GM08714 (cell line): ENCODE data around the gene DGKI.

Experiments used
- H3K4me3 ChIP-seq: fragments of 200-500 bp; sonication (Bioruptor generic); 2 replicates; pipeline ENCODE4 v1.5.1; 2014; ENCODE audit warnings: mild to moderate bottlenecking, low read length, inconsistent platforms
- ZNF274 ChIP-seq: IDR thresholded peaks from 2 replicates; pipeline ENCODE4 v1.6.1; 2012; ENCODE audit warnings: mild to moderate bottlenecking, low read depth, low read length

Gene DGKI

GRCh38 chr7:137674551-137675409 lies 172.0 kb downstream of the DGKI start:
- H3K4me3 ChIP-seq = no peak overlapping the region
- no peak for TF ChIP-seq ZNF274

- TF ChIP-seq ZNF274 = no peak
- H3K4me3 ChIP-seq = no peak overlapping the region
These were observed 172.7 kb downstream of the DGKI start for GRCh38 chr7:137674048-137674447.

GRCh38 chr7:137671920-137672319 lies 174.9 kb downstream of the DGKI start:
- H3K4me3 ChIP-seq = no peak overlapping the region
- TF ChIP-seq ZNF274 = no peak

DNA sequence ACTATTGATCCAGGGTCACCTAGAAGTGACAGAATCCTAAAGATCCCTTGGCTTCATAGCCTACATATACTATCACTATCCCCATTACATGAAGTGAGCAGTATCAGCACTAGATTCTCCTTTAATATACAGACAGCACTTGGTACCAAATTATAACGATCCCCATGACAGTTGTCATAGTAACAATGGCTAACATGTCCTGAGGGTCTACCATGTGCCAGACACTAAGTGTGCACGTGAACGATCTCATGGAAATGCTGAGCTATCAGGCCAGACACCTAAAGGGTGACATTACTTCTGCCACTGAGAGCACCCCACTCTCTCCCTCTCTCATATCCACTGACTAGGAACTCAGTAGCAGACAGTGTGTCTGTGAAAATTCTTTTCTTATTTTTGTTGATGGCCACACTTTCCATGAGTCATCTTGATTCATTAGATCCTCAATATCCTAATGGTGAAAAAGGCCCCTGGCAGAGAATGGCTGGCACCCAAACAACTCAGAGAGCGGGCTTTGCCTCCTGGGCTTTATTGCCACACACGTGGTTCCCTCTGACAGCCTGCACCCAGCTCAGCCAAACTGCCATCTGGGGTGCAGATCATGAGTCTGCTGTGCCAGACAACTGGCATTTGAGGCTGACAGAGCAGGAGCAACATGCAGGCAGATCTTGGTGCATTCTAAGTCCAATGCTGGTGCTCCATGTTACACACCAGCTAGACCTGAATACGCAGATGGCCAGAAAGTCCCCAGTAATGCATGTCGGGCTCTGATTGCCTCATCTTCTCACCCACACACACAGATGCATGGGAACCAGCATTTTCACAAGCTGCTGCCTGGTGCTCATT lies 176.3 kb downstream of the DGKI start:
- H3K4me3 ChIP-seq = no peak overlapping the region
- TF ChIP-seq ZNF274 = no peak

- no peak overlapping the region for H3K4me3 ChIP-seq
- no peak for TF ChIP-seq ZNF274
These were observed 177.1 kb downstream of the DGKI start for GRCh38 chr7:137669706-137670105.

GRCh38 chr7:137668404-137668803 lies 178.4 kb downstream of the DGKI start:
- no peak overlapping the region for H3K4me3 ChIP-seq
- TF ChIP-seq ZNF274 = no peak

DNA sequence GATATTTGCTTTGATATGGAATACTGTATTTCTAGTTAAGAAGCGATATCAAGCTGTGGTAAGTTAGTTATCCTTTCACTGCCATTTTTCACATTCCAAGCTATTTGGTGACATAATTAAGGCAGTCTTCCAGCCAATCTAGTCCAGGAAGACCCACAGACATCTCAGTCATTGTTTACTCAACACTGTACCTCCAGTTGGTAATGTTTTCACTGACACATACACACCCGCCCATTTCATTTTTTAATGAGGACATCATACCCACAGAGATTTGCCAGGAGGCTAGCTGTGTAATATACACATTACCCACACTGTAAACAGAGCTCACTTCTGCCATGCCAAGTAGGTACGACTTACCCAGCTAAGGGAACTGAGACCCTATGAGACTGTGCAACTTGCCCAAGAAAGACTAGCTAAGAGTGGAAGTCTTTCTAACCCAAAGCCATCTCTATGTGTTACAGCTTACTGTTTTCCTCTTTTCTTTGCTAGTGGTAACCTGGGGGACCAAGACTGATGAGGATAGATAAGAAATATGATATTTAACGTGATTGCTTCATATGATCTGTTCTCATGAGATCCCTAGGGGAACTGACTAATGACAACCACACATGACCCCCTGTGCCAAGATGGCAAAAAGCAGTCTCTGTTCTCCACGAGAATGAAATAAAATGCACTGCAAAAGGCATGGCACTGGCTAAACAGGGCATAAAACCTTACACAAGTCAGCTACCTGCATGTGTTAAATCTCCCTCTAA lies 179.0 kb downstream of the DGKI start:
- no peak overlapping the region for H3K4me3 ChIP-seq
- TF ChIP-seq ZNF274 = no peak

- no peak overlapping the region for H3K4me3 ChIP-seq
- TF ChIP-seq ZNF274 = no peak
These were observed 181.9 kb downstream of the DGKI start for GRCh38 chr7:137664846-137665245.

DNA sequence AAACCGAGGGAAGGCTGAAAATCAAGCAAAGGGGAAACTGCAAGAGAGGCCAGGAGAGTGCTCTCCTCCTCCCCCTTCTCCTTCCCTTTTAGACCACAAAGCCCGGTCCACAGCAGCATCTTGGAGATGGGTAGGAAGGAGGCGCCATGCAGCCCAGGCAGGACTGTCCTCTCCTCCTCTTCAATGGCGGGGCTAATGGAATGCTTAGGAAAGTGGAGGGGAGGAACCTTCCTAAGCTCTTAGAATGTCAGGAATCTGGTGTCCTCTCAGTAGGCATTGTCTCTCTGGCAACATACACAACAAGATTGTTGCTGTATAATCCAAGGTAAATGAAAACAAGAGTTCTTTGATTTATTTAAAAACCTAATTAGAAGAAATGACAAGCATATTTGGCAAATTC lies 185.1 kb downstream of the DGKI start:
- H3K4me3 ChIP-seq = no peak overlapping the region
- TF ChIP-seq ZNF274 = no peak

DNA sequence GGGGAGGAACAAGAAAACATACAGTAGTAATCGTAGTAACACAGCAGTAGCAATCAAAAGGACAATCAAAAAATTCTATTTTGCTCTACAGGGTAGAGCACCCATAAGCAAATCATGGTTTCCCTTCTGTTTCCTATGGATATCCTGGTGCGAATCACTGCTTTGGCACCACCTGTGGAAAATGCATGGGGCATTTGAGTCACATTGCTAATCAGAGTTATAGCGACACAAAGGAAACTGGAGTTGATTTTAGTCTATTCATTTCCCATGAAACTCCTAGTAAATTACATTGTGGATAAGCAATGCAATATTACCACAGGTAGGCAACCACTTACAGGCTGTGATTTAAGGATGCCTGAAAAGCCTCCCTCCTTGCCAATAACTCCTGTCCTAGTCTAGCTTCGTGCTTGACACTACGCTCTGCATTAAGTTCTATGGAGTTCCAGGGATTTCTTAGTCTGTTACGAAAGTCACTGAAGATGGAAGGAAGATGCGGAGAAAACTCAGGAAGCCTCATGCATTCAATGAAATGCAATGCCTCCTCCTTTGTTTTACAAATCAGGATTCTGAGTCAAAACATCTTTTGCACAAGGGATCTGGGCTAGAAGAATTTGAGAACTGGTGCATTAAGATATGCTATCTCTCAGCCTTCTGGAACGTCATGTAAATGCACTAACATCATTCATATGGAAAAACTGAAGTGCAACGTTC lies 188.4 kb downstream of the DGKI start:
- H3K4me3 ChIP-seq = no peak overlapping the region
- no peak for TF ChIP-seq ZNF274

DNA sequence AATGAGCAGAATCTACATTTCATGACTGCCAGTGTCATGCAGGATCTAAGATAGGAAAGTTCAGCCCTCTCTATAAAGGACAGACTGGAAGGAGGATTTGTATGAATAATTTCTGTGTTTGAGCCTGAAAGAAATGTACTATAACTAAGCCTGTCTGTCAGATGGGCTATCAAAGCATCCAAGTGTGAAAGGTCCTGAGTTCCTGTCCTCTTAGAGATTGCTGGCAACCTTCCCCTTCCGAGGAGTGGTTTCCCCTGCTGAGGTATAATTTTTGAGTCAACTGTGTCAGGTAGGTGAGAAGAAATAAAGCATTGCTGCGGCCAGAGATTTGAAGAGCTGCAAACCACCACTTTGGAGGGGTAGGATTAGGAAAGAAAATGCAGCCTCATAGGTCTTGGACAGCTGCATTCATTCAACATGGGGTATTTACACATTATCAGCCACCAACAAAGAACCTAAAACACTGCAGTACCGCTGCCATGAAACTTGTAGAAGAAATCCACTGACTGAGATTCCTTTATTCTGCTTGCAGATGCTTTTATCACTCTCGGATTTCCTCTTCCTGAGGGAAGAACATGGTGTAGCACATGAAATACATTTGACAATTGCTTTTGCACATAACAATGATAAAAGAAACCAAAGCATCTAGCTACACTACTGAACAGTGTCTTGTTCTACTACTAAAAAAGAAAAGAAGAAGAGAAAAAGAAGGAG lies 189.1 kb downstream of the DGKI start:
- H3K4me3 ChIP-seq = no peak overlapping the region
- TF ChIP-seq ZNF274 = no peak

DNA sequence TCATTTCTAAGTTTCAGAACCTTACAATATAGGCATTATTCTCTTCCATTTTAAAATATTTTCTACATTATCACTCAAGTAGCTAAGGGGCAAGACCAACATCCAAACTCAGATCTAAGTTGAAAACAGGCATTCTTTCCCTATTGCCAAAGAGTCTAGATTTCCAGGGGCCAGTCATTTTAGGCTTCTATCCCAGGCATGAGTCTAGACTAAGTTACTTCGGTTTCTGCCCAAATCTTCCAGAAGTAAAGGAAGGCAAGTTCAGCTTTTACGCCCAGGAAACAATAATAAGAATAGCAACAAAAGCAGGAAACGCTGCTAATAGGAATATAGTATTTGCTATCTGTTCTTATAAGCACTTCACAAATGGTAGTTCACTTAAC lies 189.9 kb downstream of the DGKI start:
- TF ChIP-seq ZNF274 = no peak
- H3K4me3 ChIP-seq = no peak overlapping the region

GRCh38 chr7:137656227-137656849 lies 190.4 kb downstream of the DGKI start:
- TF ChIP-seq ZNF274 = no peak
- no peak overlapping the region for H3K4me3 ChIP-seq
